ACHN (cell line): ENCODE measurements around the gene KHDC1.
"Not testable (repeated sequence)": the region's sequence is repeated elsewhere in the genome, so short reads cannot be mapped to it uniquely, and the experiment has no call there.

ENCODE experiments used
- DNase-seq: peaks from one replicate; pipeline ENCODE4 v3.0.0-alpha.2; 2015
- in situ Hi-C: cut with HindIII; loops from 2 replicates; pipeline ENCODE4 v1.10.0; 2017; ENCODE audit warnings: low sequenced_read_pairs, low pct_ligation_motif_present, low pct_unique_long_range_greater_than_20kb

Gene KHDC1

DNA sequence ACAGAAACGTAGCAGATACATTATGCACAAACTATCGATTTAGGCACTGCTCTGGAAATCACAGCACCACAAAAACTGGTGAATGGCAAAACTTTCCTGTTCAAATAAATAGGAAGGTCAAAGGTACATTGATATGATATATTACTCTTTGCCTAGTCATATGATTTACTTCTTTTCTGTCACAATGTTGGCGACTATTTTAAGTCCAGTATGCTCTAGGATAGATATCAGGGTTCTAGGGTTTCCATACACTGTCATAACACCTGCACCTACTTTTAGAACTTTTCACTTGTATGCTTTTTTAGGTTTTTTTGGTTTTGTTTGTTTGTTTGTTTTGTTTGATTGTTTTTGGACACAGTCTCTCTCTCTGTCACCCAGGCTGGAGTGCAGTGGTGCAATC, 62.7 kb downstream of the KHDC1 start:
- DNase-seq = no peak
- in situ Hi-C loops = no loop called here

GRCh38 chr6:73194744-73195143, 68.3 kb downstream of the KHDC1 start:
- DNase-seq = no peak
- in situ Hi-C loops = no loop called here

DNA sequence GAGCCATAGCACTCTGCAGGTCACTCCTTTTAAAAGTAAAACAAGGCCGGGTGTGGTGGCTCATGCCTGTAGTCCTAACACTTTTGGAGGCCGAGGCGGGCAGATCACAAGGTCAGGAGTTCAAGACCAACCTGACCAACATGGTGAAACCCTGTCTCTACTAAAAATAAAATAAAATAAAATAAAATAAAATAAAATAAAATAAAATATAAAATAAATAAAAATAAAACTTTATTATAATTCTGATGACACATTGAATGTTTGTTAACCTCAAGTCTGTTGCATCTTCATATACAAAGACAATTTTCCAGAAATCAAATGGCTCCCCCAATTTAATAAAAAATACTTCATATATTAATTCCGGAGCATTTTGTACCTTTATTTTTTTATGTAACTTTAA, 69.7 kb downstream of the KHDC1 start:
- DNase-seq, in situ Hi-C loops: not testable (repeated sequence)
